K562 (cell line): ENCODE measurements around the gene HDHD2. TPM values are rescaled to one million over a fixed set of nuclear protein-coding genes. Genes with fewer than 3 reads are reported as not detected.

Source experiments
- ERF ChIP-seq: fragments of 450-650 bp; formaldehyde crosslinking; IDR thresholded peaks from 2 replicates; pipeline ENCODE4 v1.4.0; 2020; ENCODE audit warnings: mild to moderate bottlenecking, mixed read lengths
- IRF2 ChIP-seq: sonication (generic); formaldehyde crosslinking; IDR thresholded peaks from 2 replicates; pipeline ENCODE4 v1.8.1; 2022; ENCODE audit warnings: mild to moderate bottlenecking, missing genetic modification reagents
- NCOA4 ChIP-seq: fragments of 450-650 bp; IDR thresholded peaks from 2 replicates; pipeline ENCODE4 v1.6.1; 2018; ENCODE audit warnings: mild to moderate bottlenecking; ENCODE audit not compliant: partially characterized antibody
- NR2C1 ChIP-seq, 2 experiments: fragments of 450-650 bp; IDR thresholded peaks; 2 replicates each; pipeline ENCODE4 v1.6.1; 2017; ENCODE audit warnings: mild to moderate bottlenecking in 2 of 2, antibody characterized with exemption in 1 of 2, inconsistent platforms in 1 of 2, missing compliant biosample characterization in 1 of 2, missing genetic modification characterization in 1 of 2
- SREBF2 ChIP-seq: sonication (generic); formaldehyde crosslinking; IDR thresholded peaks from 2 replicates; pipeline ENCODE4 v1.4.0; 2020; ENCODE audit warnings: mild to moderate bottlenecking, missing genetic modification reagents
- polyA plus RNA-seq, 8 experiments: library from polyadenylated mRNA; depleted of rRNA in 4 of 8; stranded (reverse) in 5 of 8; unstranded in 3 of 8; fragments of >200 nt; fragmentation: Nextera tagmentation in 2 of 8; fragmentation: Illumina TruSeq in 1 of 8; extraction: Ambion mirVana in 2 of 8; extraction: Trizol in 1 of 8; gene quantifications; 2 replicates each; pipeline versions ENCODE4 v1.2.1 to v1.2.3, GENCODE V29; 2011 to 2014; ENCODE audit warnings: inconsistent platforms in 1 of 8, missing spikeins in 1 of 8
- total RNA-seq, 7 experiments: library from RNA; depleted of rRNA in 6 of 7; stranded (reverse); fragments of >200 nt in 6 of 7; fragmentation: Illumina TruSeq in 2 of 7; extraction: Trizol in 2 of 7; gene quantifications; 2 replicates each; pipeline versions ENCODE4 v1.2.1 to v1.2.3, GENCODE V29; 2011 to 2021; ENCODE audit warnings: low replicate concordance in 1 of 7
- TF ChIP-seq, protein P1 (sequence below), 2 experiments: fragments of 450-650 bp in 1 of 2; IDR thresholded peaks; 2 replicates each; pipeline ENCODE4 v1.6.1; 2011 to 2017; ENCODE audit warnings: low read depth in 2 of 2, antibody characterized with exemption in 1 of 2, borderline replicate concordance in 1 of 2, low read length in 1 of 2, mild to moderate bottlenecking in 1 of 2, mixed read lengths in 1 of 2; ENCODE audit not compliant: control insufficient read depth in 1 of 2
- TF ChIP-seq, protein P2 (sequence below): fragments of 450-650 bp; IDR thresholded peaks from 2 replicates; pipeline ENCODE4 v1.7.1; 2018; ENCODE audit warnings: mild to moderate bottlenecking, low read depth; ENCODE audit not compliant: partially characterized antibody

HDHD2 gene
- total and polyA plus RNA-seq, 9 of the 15 experiments (the other 6 are each of a cell fraction or from before 2014, with no cell fraction given): 6.8 to 25.2 (median 21.5) TPM

- TF ChIP-seq, protein P1, sequence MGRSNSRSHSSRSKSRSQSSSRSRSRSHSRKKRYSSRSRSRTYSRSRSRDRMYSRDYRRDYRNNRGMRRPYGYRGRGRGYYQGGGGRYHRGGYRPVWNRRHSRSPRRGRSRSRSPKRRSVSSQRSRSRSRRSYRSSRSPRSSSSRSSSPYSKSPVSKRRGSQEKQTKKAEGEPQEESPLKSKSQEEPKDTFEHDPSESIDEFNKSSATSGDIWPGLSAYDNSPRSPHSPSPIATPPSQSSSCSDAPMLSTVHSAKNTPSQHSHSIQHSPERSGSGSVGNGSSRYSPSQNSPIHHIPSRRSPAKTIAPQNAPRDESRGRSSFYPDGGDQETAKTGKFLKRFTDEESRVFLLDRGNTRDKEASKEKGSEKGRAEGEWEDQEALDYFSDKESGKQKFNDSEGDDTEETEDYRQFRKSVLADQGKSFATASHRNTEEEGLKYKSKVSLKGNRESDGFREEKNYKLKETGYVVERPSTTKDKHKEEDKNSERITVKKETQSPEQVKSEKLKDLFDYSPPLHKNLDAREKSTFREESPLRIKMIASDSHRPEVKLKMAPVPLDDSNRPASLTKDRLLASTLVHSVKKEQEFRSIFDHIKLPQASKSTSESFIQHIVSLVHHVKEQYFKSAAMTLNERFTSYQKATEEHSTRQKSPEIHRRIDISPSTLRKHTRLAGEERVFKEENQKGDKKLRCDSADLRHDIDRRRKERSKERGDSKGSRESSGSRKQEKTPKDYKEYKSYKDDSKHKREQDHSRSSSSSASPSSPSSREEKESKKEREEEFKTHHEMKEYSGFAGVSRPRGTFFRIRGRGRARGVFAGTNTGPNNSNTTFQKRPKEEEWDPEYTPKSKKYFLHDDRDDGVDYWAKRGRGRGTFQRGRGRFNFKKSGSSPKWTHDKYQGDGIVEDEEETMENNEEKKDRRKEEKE (IDR thresholded peaks at IDR 0.05; ENCODE audit: borderline replicate concordance in 1 of 2, control insufficient read depth in 1 of 2, low read depth in 2 of 2, low read length in 1 of 2): no peak
- TF ChIP-seq ERF (CRISPR knock-in tag) (no peak), NR2C1 (IDR thresholded peaks at IDR 0.05) (no peak), NR2C1 (tag; IDR thresholded peaks at IDR 0.05) (no peak), SREBF2 (no peak), NCOA4 (no peak), IRF2 (CRISPR knock-in tag) (no peak)
- TF ChIP-seq, protein P2, sequence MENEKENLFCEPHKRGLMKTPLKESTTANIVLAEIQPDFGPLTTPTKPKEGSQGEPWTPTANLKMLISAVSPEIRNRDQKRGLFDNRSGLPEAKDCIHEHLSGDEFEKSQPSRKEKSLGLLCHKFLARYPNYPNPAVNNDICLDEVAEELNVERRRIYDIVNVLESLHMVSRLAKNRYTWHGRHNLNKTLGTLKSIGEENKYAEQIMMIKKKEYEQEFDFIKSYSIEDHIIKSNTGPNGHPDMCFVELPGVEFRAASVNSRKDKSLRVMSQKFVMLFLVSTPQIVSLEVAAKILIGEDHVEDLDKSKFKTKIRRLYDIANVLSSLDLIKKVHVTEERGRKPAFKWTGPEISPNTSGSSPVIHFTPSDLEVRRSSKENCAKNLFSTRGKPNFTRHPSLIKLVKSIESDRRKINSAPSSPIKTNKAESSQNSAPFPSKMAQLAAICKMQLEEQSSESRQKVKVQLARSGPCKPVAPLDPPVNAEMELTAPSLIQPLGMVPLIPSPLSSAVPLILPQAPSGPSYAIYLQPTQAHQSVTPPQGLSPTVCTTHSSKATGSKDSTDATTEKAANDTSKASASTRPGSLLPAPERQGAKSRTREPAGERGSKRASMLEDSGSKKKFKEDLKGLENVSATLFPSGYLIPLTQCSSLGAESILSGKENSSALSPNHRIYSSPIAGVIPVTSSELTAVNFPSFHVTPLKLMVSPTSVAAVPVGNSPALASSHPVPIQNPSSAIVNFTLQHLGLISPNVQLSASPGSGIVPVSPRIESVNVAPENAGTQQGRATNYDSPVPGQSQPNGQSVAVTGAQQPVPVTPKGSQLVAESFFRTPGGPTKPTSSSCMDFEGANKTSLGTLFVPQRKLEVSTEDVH: no peak
- TF ChIP-seq, all 486 proteins: peak for 0
Measured at GRCh38 chr18:47118981-47119380, 31.3 kb downstream of the HDHD2 start (continued).
